OCI-LY3 (cell line): Measurements from ENCODE around the gene CLCN5.

Experiments
- H2AFZ ChIP-seq: fragments of 200-600, 300-600 bp; shearing (Covaris generic); 2 replicates; pipeline ENCODE4 v1.6.0; 2014; ENCODE audit warnings: antibody characterized with exemption, low read depth, low read length
- H3K27ac ChIP-seq: fragments of 200-600, 300-600 bp; sonication (generic); 2 replicates; pipeline ENCODE4 v1.5.1; 2014; ENCODE audit warnings: mild to moderate bottlenecking, low read length, moderate library complexity, mixed read lengths
- H3K27me3 ChIP-seq: fragments of 200-600, 300-600 bp; sonication (generic); 2 replicates; pipeline ENCODE4 v1.6.1; 2014; ENCODE audit warnings: low read depth, low read length, mixed read lengths
- H3K36me3 ChIP-seq: fragments of 200-600, 300-600 bp; sonication (generic); replicated peaks from 2 replicates; pipeline ENCODE3; 2014; ENCODE audit warnings: low read depth, low read length, mixed read lengths
- H3K4me1 ChIP-seq: fragments of 300-600, 200-600 bp; sonication (generic); 2 replicates; pipeline ENCODE4 v1.6.1; 2014; ENCODE audit warnings: low read length, mixed read lengths
- H3K4me2 ChIP-seq: fragments of 200-600, 300-600 bp; sonication (generic); 2 replicates; pipeline ENCODE4 v1.6.1; 2014; ENCODE audit warnings: low read length, mixed read lengths
- H3K4me3 ChIP-seq: fragments of 300-600, 200-600 bp; sonication (generic); 2 replicates; pipeline ENCODE4 v1.5.1; 2014; ENCODE audit warnings: antibody characterized with exemption, mild to moderate bottlenecking, low read length, moderate library complexity
- H3K79me2 ChIP-seq: fragments of 300-600, 200-600 bp; shearing (Covaris generic); 2 replicates; pipeline ENCODE4 v1.6.1; 2014; ENCODE audit warnings: mild to moderate bottlenecking, low read length, mixed read lengths
- H3K9ac ChIP-seq: fragments of 300-600, 200-600 bp; shearing (Covaris generic); 2 replicates; pipeline ENCODE4 v1.6.0; 2014; ENCODE audit warnings: mild to moderate bottlenecking, low read length, moderate library complexity
- H3K9me3 ChIP-seq: fragments of 200-600, 300-600 bp; shearing (Covaris generic); 2 replicates; pipeline ENCODE4 v1.6.1; 2014; ENCODE audit warnings: low read length, mixed read lengths; ENCODE audit not compliant: insufficient read depth
- H4K20me1 ChIP-seq: fragments of 200-600, 300-600 bp; sonication (generic); 2 replicates; pipeline ENCODE4 v1.6.1; 2016; ENCODE audit warnings: low read length, mixed read lengths; ENCODE audit not compliant: insufficient read depth
- EZH2phosphoT487 ChIP-seq: fragments of 200-600 bp; shearing (Covaris generic); IDR thresholded peaks from 2 replicates; pipeline ENCODE4 v1.6.1; 2018; ENCODE audit warnings: antibody characterized with exemption, mixed run types, low read depth
- TF ChIP-seq, protein P1 (sequence below): fragments of 200-600, 300-600 bp; sonication (generic); IDR thresholded peaks from 2 replicates; pipeline ENCODE4 v1.5.1; 2014; ENCODE audit warnings: antibody characterized with exemption, low read length, low read depth

The CLCN5 gene

DNA sequence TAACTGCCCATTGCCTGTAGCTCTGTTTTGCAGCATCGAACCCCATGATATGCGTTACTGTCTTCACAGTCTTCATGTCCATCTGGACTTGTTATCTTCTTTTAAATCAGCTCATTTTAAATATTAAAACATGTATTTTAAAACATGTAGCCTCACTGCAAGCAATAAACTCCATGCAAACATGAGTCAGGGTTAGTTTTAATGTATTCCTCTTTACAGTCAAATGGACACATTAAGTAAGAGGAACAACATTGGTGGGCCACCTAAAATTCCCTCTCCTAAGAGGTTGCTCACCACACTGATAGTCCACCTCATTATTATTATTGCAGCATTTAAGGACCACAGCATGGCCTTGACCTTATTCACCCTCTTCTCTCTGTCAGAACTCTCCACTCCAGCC, 74.1 kb downstream of the CLCN5 start:
- Histone ChIP-seq H3K4me1 (peaks cover 12% of the 10 kb centered on the region), H3K27me3 (no peaks in the 10 kb centered on the region)

DNA sequence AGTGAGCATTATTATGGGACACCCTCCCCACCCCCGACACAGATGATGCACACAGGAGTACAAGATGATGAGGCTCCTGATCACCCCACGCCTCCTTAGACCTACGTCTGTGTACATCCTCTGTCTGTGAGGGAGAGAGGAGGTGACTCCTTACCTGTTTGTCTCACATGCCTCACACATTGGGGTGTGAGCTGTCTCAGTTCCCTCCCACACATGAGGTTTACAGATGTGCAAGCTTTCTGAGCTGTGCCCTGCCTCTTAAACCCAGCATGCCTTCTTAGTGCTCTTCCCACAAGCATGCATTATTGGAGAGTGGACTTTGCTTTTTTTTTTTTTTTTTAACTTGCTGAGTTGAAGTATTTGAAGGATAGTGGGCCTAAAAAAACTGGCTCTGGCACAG, 76.7 kb downstream of the CLCN5 start:
- Histone ChIP-seq H4K20me1 (peaks cover 3% of the 10 kb centered on the region), H2AFZ (no peak overlapping the region), H3K9me3 (no peaks in the 10 kb centered on the region), H3K36me3 (no peaks in the 10 kb centered on the region), H3K4me3 (no peak overlapping the region), H3K27ac (no peak overlapping the region), H3K9ac (no peak overlapping the region), H3K4me1 (peaks cover 33% of the 10 kb centered on the region), H3K27me3 (no peaks in the 10 kb centered on the region), H3K79me2 (no peaks in the 10 kb centered on the region), H3K4me2 (no peak overlapping the region)
- no peak for TF ChIP-seq EZH2phosphoT487

More for the DNA sequence above, 74.1 kb downstream of the CLCN5 start:
- TF ChIP-seq, protein P1, sequence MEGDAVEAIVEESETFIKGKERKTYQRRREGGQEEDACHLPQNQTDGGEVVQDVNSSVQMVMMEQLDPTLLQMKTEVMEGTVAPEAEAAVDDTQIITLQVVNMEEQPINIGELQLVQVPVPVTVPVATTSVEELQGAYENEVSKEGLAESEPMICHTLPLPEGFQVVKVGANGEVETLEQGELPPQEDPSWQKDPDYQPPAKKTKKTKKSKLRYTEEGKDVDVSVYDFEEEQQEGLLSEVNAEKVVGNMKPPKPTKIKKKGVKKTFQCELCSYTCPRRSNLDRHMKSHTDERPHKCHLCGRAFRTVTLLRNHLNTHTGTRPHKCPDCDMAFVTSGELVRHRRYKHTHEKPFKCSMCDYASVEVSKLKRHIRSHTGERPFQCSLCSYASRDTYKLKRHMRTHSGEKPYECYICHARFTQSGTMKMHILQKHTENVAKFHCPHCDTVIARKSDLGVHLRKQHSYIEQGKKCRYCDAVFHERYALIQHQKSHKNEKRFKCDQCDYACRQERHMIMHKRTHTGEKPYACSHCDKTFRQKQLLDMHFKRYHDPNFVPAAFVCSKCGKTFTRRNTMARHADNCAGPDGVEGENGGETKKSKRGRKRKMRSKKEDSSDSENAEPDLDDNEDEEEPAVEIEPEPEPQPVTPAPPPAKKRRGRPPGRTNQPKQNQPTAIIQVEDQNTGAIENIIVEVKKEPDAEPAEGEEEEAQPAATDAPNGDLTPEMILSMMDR = no peak
- no peak for TF ChIP-seq EZH2phosphoT487
- H3K9ac ChIP-seq = no peak overlapping the region
- H4K20me1 ChIP-seq = no peaks in the 10 kb centered on the region
- no peak overlapping the region for H3K27ac ChIP-seq
- H3K4me2 ChIP-seq = no peak overlapping the region
- no peaks in the 10 kb centered on the region for H3K79me2 ChIP-seq
- no peak overlapping the region for H2AFZ ChIP-seq
- no peaks in the 10 kb centered on the region for H3K9me3 ChIP-seq
- no peak overlapping the region for H3K4me3 ChIP-seq
- no peaks in the 10 kb centered on the region for H3K36me3 ChIP-seq

DNA sequence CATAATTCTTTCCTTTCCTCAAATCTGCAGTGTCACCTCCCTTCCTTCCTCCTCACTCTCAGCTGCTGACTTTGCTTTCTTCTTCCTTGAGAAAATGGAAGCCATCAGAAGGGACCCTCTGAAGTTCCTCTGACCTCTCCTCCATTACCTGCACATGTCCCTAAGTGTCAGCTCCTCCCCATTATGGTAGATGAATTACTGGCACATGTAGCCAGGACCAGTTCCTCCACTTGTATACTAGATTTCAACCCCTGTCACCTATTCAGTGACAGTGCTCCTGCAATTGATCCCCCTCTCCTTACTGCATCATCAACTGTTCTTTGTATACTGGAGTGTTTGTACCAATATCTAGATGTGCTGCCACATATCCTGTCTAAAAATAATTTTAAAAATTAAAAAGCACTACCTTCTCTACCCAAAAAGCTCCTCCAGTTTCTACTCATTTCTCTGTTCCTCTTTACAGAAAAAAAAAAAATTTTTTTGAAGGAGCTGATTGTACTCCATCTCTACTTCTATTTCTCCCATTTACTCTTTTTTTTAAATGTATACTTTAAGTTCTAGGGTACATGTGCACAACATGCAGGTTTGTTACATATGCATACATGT, 78.6 kb downstream of the CLCN5 start:
- H3K4me1 ChIP-seq = peaks cover 37% of the 10 kb centered on the region
- H3K4me3 ChIP-seq = peak overlapping the region; percentile 37; the same call in 1 of the 2 replicates
- no peaks in the 10 kb centered on the region for H3K36me3 ChIP-seq
- peaks cover 3% of the 10 kb centered on the region for H4K20me1 ChIP-seq
- peak overlapping the region; percentile 78 for H3K4me2 ChIP-seq
- no peaks in the 10 kb centered on the region for H3K79me2 ChIP-seq
- TF ChIP-seq, protein P1 = no peak
- TF ChIP-seq EZH2phosphoT487 = no peak
- H3K27ac ChIP-seq = peak overlapping the region; percentile 14; the same call in 1 of the 2 replicates
- no peaks in the 10 kb centered on the region for H3K27me3 ChIP-seq
- H2AFZ ChIP-seq = no peak overlapping the region
- H3K9ac ChIP-seq = no peak overlapping the region
- H3K9me3 ChIP-seq = no peaks in the 10 kb centered on the region

DNA sequence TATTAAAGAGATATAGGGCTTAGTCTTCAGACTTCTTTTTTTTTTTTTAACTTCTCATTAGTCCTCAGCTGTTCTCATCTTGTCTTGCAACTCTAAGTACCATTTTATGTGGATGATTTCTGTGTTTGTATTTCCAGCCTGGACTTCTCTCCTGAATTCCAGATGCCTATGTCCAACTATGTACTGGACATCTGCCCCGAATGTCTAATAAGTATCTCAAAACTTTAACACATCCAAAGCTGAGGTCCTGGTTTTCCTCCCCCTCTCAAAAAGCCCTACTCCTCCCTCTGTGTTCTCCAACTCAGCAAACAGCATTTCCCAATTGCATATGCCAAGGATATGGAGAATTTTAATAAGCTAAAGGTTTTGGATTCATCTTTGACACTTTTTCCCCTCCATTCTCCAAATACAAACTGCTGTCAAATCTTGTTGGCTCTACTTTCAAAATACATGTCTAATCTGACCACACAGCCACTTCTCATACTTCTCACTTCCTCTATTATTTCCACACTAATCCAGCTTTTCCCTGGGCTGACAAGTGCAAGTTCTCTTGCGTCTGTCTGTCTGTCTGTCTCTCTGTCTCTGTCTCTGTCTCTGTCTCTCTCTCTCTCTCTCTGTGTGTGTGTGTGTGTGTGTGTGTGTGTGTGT, 79.8 kb downstream of the CLCN5 start:
- Histone ChIP-seq H3K4me3 (no peak overlapping the region), H2AFZ (no peak overlapping the region), H3K36me3 (no peaks in the 10 kb centered on the region), H3K27me3 (no peaks in the 10 kb centered on the region), H3K4me2 (peak overlapping the region; percentile 51), H4K20me1 (peaks cover 3% of the 10 kb centered on the region), H3K27ac (no peak overlapping the region), H3K4me1 (peaks cover 37% of the 10 kb centered on the region), H3K79me2 (no peaks in the 10 kb centered on the region), H3K9me3 (no peaks in the 10 kb centered on the region), H3K9ac (no peak overlapping the region)
- TF ChIP-seq, protein P1 = no peak
- no peak for TF ChIP-seq EZH2phosphoT487
